22Rv1 (cell line): ENCODE data around the gene RSPH4A.
"Not testable (repeated sequence)": the region's sequence is repeated elsewhere in the genome, so short reads cannot be mapped to it uniquely, and the experiment has no call there.

ENCODE experiments used
- CTCF ChIP-seq: fragments of 450-650 bp; IDR thresholded peaks from 2 replicates; pipeline ENCODE4 v1.5.1; 2017; ENCODE audit warnings: mild to moderate bottlenecking
- ZFX ChIP-seq: fragments of 450-650 bp; IDR thresholded peaks from 2 replicates; pipeline ENCODE4 v1.6.1; 2017; ENCODE audit warnings: antibody characterized with exemption, borderline replicate concordance

GRCh38 chr6:116604868-116605267, 11.4 kb upstream of the RSPH4A start:
- TF ChIP-seq CTCF, ZFX: not testable (repeated sequence)
